ENCODE data around the gene SCN5A. TPM values are rescaled to one million over a fixed set of nuclear protein-coding genes. Genes with fewer than 3 reads are reported as not detected.
A peak's percentile ranks its signal among the peaks of the same experiment; 100 is the strongest.

Gene SCN5A
- total RNA-seq, 4 donors from 2014 or later: 0.42 to 1.3 (median 0.77) TPM

- TF ChIP-seq POLR2AphosphoS5 (IDR thresholded peaks at IDR 0.05) (no peak), EP300 (IDR thresholded peaks at IDR 0.05) (no peak), CTCF (IDR thresholded peaks at IDR 0.05) (no peak), POLR2A (IDR thresholded peaks at IDR 0.05; ENCODE audit: low read depth) (no peak)
- no peak overlapping the region for H3K4me3 ChIP-seq
- 75% methylated on average over 6 of the region's 6 CpGs for WGBS
- no peaks in the 10 kb centered on the region for H3K9me3 ChIP-seq
- H3K27ac ChIP-seq (replicated peaks in 1 of 4): no peak overlapping the region
- H3K4me1 ChIP-seq: peaks cover 0 to 32% (median 0%) of the 10 kb centered on the region in 4 donors
- H3K36me3 ChIP-seq: peaks cover 0 to 40% (median 0%) of the 10 kb centered on the region in 4 donors
- DNase-seq (ENCODE audit: extremely low spot score): peak; percentile 64
- no peaks in the 10 kb centered on the region for H3K27me3 ChIP-seq
- intact Hi-C loops (cut with DNase I): no loop called here
Observed at GRCh38 chr3:38582316-38582715, 67.2 kb downstream of the SCN5A start.

GRCh38 chr3:38581774-38582173 is 67.7 kb downstream of the SCN5A start:
- intact Hi-C loops (cut with DNase I): no loop called here
- DNase-seq (ENCODE audit: extremely low spot score): peak; percentile 79
- Histone ChIP-seq H3K9me3 (no peaks in the 10 kb centered on the region), H3K4me1 (peaks cover 0 to 33% (median 0%) of the 10 kb centered on the region in 4 donors), H3K27me3 (no peaks in the 10 kb centered on the region), H3K36me3 (peaks cover 0 to 38% (median 0%) of the 10 kb centered on the region in 4 donors), H3K27ac (replicated peaks in 1 of 4) (no peak overlapping the region), H3K4me3 (no peak overlapping the region)
- WGBS: 94% methylated on average over 2 of the region's 2 CpGs
- no peak for TF ChIP-seq POLR2A (IDR thresholded peaks at IDR 0.05; ENCODE audit: low read depth)
- no peak for TF ChIP-seq POLR2AphosphoS5 (IDR thresholded peaks at IDR 0.05)

GRCh38 chr3:38580450-38581382 is 68.8 kb downstream of the SCN5A start:
- peaks cover 0 to 32% (median 0%) of the 10 kb centered on the region in 4 donors for H3K36me3 ChIP-seq
- H3K27me3 ChIP-seq: no peaks in the 10 kb centered on the region
- WGBS: 85% methylated on average over 8 of the region's 21 CpGs
- intact Hi-C loops (cut with DNase I): no loop called here
- no peak for TF ChIP-seq POLR2AphosphoS5 (IDR thresholded peaks at IDR 0.05)
- TF ChIP-seq POLR2A (IDR thresholded peaks at IDR 0.05; ENCODE audit: low read depth): no peak
- TF ChIP-seq EP300 (IDR thresholded peaks at IDR 0.05): no peak
- no peak for TF ChIP-seq CTCF (IDR thresholded peaks at IDR 0.05)
- H3K4me1 ChIP-seq: peaks cover 0 to 33% (median 0%) of the 10 kb centered on the region in 4 donors
- H3K4me3 ChIP-seq: no peak overlapping the region
- H3K27ac ChIP-seq (replicated peaks in 1 of 4): no peak overlapping the region
- no peaks in the 10 kb centered on the region for H3K9me3 ChIP-seq
- peak; percentile 90 for DNase-seq (ENCODE audit: extremely low spot score)

GRCh38 chr3:38579551-38580449 is 69.7 kb downstream of the SCN5A start:
- WGBS: 74% methylated on average over 12 of the region's 14 CpGs
- Histone ChIP-seq H3K4me1 (peaks cover 0 to 33% (median 0%) of the 10 kb centered on the region in 4 donors), H3K9me3 (no peaks in the 10 kb centered on the region), H3K36me3 (peaks cover 0 to 32% (median 0%) of the 10 kb centered on the region in 4 donors), H3K27ac (replicated peaks in 1 of 4) (no peak overlapping the region), H3K4me3 (no peak overlapping the region), H3K27me3 (no peaks in the 10 kb centered on the region)
- intact Hi-C loops (cut with DNase I): no loop called here
- DNase-seq (ENCODE audit: extremely low spot score): peak; percentile 78
- no peak for TF ChIP-seq POLR2A (IDR thresholded peaks at IDR 0.05; ENCODE audit: low read depth)
- TF ChIP-seq EP300 (IDR thresholded peaks at IDR 0.05): no peak
- no peak for TF ChIP-seq POLR2AphosphoS5 (IDR thresholded peaks at IDR 0.05)
- TF ChIP-seq CTCF (IDR thresholded peaks at IDR 0.05): no peak
